Lower leg skin (tissue), 3 donors: ENCODE results near the gene EIF3L.
"Not testable (repeated sequence)": the region's sequence is repeated elsewhere in the genome, so short reads cannot be mapped to it uniquely, and the experiment has no call there.

Experiments used
- CTCF ChIP-seq, 3 donors: fragments of 450-650 bp; IDR thresholded peaks; one replicate each; pipeline ENCODE4 v1.5.1; 2016; ENCODE audit warnings: antibody characterized with exemption in 3 of 3, mild to moderate bottlenecking in 3 of 3, moderate library complexity in 2 of 3
- POLR2A ChIP-seq, 2 donors: fragments of 450-650 bp; IDR thresholded peaks; one replicate each; pipeline ENCODE4 v1.6.1; 2016 to 2017; ENCODE audit warnings: antibody characterized with exemption in 2 of 2, mild to moderate bottlenecking in 1 of 2, moderate library complexity in 1 of 2

DNA sequence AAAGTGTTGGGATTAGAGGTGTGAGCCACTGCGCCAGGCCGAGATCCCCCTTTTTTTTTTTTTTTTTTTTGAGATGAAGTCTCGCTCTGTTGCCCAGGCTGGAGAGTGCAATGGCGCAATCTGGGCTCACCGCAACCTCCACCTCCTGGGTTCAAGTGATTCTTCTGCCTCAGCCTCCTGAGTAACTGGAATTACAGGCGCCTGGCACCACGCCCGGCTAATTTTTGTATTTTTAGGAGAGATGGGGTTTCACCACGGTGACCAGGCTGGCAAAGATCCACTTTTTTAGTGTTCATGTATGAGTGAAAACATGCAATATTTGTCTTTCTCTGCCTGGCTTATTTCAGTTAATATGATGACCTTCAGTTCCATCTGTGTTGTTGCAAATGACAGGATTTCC is 49.2 kb upstream of the EIF3L start:
- TF ChIP-seq POLR2A, CTCF (IDR thresholded peaks at IDR 0.05): not testable (repeated sequence)
